HEK293T (cell line): ENCODE data around the gene NEK4.
"Not testable (repeated sequence)": the region's sequence is repeated elsewhere in the genome, so short reads cannot be mapped to it uniquely, and the experiment has no call there.

Experiments
- CTCF ChIA-PET: fragments of 350-600 bp; formaldehyde crosslinking; extraction: SDS; loops from one replicate; lab custom pipeline; 2021; ENCODE audit warnings: antibody characterized with exemption, inconsistent platforms; lab: Yijun Ruan, JAX
- POLR2A ChIA-PET: fragments of 350-600 bp; formaldehyde crosslinking; extraction: SDS; loops from one replicate; lab custom pipeline; 2020; ENCODE audit warnings: antibody characterized with exemption, inconsistent platforms; lab: Yijun Ruan, JAX
- DNase-seq: peaks from one replicate; pipeline ENCODE4 v3.0.0; 2012; ENCODE audit warnings: mixed read lengths; ENCODE audit errors: extremely low spot score
- ARNT ChIP-seq: fragments of 450-650 bp; IDR thresholded peaks from 2 replicates; pipeline ENCODE4 v1.6.1; 2017; ENCODE audit warnings: mild to moderate bottlenecking
- BHLHE40 ChIP-seq: fragments of 450-650 bp; IDR thresholded peaks from 2 replicates; pipeline ENCODE4 v1.6.1; 2016; ENCODE audit warnings: mild to moderate bottlenecking, moderate library complexity, borderline replicate concordance
- CTBP1 ChIP-seq: fragments of 450-650 bp; IDR thresholded peaks from 2 replicates; pipeline ENCODE4 v1.6.1; 2016; ENCODE audit warnings: borderline replicate concordance
- ELF4 ChIP-seq: fragments of 450-650 bp; IDR thresholded peaks from 2 replicates; pipeline ENCODE4 v1.6.1; 2017; ENCODE audit warnings: antibody characterized with exemption
- FOXA1 ChIP-seq: fragments of 450-650 bp; IDR thresholded peaks from 2 replicates; pipeline ENCODE4 v1.6.1; 2016; ENCODE audit warnings: mild to moderate bottlenecking
- FOXK2 ChIP-seq: fragments of 450-650 bp; IDR thresholded peaks from 2 replicates; pipeline ENCODE4 v1.6.1; 2016; ENCODE audit warnings: mild to moderate bottlenecking
- FOXM1 ChIP-seq: fragments of 450-650 bp; IDR thresholded peaks from 2 replicates; pipeline ENCODE4 v1.6.1; 2017; ENCODE audit warnings: mild to moderate bottlenecking, borderline replicate concordance
- HDGF ChIP-seq: fragments of 450-650 bp; IDR thresholded peaks from 2 replicates; pipeline ENCODE4 v1.6.1; 2017; ENCODE audit warnings: antibody characterized with exemption, borderline replicate concordance
- L3MBTL2 ChIP-seq: fragments of 450-650 bp; conservative IDR thresholded peaks from 2 replicates; pipeline ENCODE4 v1.6.1; 2016; ENCODE audit warnings: mild to moderate bottlenecking
- LEF1 ChIP-seq: fragments of 450-650 bp; IDR thresholded peaks from 2 replicates; pipeline ENCODE4 v1.6.1; 2017; ENCODE audit warnings: mild to moderate bottlenecking, borderline replicate concordance
- NFRKB ChIP-seq: fragments of 450-650 bp; IDR thresholded peaks from 2 replicates; pipeline ENCODE4 v1.6.1; 2016; ENCODE audit warnings: mild to moderate bottlenecking, moderate library complexity
- SP1 ChIP-seq: fragments of 450-650 bp; IDR thresholded peaks from 2 replicates; pipeline ENCODE4 v1.6.1; 2017
- SUZ12 ChIP-seq: fragments of 450-650 bp; IDR thresholded peaks from 2 replicates; pipeline ENCODE4 v1.6.1; 2016; ENCODE audit warnings: mild to moderate bottlenecking
- TARDBP ChIP-seq: fragments of 450-650 bp; IDR thresholded peaks from 2 replicates; pipeline ENCODE4 v1.6.1; 2016
- ZNF384 ChIP-seq: fragments of 450-650 bp; IDR thresholded peaks from 2 replicates; pipeline ENCODE4 v1.6.1; 2016
- TF ChIP-seq, protein P1 (sequence below): fragments of 450-650 bp; IDR thresholded peaks from 2 replicates; pipeline ENCODE4 v1.6.1; 2016

The NEK4 gene

DNA sequence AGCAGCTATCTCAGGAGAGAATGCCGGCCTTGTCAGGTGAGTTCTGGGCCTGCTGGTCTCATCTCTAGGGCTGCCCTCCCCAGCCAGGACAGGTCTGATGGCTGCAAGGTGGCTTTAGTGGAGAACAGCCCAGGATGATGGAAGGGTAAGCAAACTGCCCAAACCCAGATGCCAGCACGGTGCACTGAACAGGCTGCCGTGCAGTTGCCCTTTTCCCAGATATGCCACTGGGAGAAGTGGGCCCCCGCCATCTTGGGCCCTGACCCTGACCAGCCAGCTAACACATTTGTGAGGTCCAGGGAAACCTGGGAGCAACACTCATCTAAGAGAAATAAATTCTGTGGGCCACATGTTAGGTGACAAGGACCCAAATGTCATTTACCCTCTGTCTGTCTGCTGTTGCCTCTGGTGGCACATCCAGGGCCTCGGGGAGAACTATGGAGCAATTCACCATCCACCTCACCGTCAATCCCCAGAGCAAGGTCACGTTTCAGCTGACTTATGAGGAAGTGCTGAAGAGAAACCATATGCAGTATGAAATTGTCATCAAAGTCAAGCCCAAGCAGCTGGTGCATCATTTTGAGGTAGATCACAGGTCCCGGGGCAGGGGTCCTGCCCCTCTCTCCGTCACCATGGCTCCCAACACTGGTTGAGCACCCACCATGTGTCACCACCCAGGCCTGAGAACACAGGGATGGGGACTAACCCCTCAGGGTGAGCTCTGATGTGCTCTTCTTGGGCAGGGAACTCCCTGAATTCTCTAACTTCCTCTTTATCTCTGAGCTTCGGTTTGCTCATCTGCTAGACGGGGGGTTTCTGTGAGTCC is 8.5 kb upstream of the NEK4 start:
- no peak for DNase-seq
- CTCF ChIA-PET, result interaction anchor here (0.7 kb wide), 2 partner anchors 20 to 463 kb away, joined by 3 read pairs; partner anchors contain the start of gene DNAH1

DNA sequence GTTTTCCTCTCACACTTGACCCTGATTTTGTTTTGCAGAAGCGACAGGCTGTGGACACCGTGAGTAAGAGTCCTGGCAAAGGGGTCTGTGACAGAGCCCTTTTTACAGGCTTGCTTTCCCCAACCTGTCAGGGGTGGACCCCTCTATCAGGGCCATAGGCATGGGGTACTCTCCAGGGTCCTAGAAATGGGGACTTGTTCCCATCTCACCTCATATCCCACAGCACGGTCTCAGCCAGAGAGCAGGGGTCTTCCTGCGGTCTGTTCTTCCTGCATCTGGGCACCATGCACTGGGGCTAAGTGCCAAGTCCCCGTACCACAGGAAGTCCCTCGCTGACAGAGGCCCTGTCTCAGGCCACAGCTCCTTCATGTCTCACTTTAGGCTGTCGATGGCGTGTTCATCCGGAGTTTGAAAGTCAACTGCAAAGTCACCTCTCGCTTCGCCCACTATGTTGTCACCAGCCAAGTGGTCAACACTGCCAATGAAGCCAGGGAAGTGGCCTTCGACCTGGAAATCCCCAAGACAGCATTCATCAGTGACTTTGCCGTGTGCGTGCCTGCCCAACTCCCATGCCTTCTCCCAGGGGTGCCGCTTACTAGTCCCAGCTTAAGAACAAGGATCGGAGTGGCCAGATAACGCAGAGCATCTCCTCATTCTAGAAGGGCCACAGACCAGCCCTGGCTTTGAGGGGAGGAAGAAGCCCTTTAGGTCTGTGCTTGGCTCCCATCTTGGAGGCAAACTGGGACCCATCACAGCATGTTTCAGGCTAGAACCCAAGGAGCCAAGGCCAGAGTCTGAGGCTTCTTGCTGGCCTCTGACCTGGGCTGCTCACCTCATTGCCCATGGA is 7.4 kb upstream of the NEK4 start:
- ChIA-PET POLR2A (interaction anchor here (5.6 kb wide), 1 partner anchor 7 kb away, joined by 35 read pairs; the partner anchor contains the start of gene NEK4), CTCF (no interaction called here)
- TF ChIP-seq TARDBP (no peak), ARNT (no peak), ZNF384 (no peak), FOXA1 (no peak), FOXM1 (no peak), CTBP1 (no peak), ELF4 (no peak), NFRKB (no peak), LEF1 (no peak), HDGF (no peak), SUZ12 (no peak), SP1 (no peak), L3MBTL2 (no peak), BHLHE40 (no peak), FOXK2 (no peak)
- TF ChIP-seq, protein P1, sequence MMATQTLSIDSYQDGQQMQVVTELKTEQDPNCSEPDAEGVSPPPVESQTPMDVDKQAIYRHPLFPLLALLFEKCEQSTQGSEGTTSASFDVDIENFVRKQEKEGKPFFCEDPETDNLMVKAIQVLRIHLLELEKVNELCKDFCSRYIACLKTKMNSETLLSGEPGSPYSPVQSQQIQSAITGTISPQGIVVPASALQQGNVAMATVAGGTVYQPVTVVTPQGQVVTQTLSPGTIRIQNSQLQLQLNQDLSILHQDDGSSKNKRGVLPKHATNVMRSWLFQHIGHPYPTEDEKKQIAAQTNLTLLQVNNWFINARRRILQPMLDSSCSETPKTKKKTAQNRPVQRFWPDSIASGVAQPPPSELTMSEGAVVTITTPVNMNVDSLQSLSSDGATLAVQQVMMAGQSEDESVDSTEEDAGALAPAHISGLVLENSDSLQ, result no peak
- no peak for DNase-seq

More for the DNA sequence above, 8.5 kb upstream of the NEK4 start:
- TF ChIP-seq, protein P1, result no peak
- no peak for TF ChIP-seq HDGF
- no peak for TF ChIP-seq ELF4
- no peak for TF ChIP-seq BHLHE40
- TF ChIP-seq ARNT, result no peak
- no peak for TF ChIP-seq FOXA1
- no peak for TF ChIP-seq LEF1
- TF ChIP-seq FOXM1, result no peak
- no peak for TF ChIP-seq L3MBTL2
- no peak for TF ChIP-seq SP1
- TF ChIP-seq TARDBP, result no peak
- no peak for TF ChIP-seq NFRKB
- no peak for TF ChIP-seq CTBP1
- TF ChIP-seq SUZ12, result no peak
- TF ChIP-seq ZNF384, result no peak
- no peak for TF ChIP-seq FOXK2
- POLR2A ChIA-PET, result interaction anchor here (5.6 kb wide), 1 partner anchor 8 kb away, joined by 35 read pairs; the partner anchor contains the start of gene NEK4

DNA sequence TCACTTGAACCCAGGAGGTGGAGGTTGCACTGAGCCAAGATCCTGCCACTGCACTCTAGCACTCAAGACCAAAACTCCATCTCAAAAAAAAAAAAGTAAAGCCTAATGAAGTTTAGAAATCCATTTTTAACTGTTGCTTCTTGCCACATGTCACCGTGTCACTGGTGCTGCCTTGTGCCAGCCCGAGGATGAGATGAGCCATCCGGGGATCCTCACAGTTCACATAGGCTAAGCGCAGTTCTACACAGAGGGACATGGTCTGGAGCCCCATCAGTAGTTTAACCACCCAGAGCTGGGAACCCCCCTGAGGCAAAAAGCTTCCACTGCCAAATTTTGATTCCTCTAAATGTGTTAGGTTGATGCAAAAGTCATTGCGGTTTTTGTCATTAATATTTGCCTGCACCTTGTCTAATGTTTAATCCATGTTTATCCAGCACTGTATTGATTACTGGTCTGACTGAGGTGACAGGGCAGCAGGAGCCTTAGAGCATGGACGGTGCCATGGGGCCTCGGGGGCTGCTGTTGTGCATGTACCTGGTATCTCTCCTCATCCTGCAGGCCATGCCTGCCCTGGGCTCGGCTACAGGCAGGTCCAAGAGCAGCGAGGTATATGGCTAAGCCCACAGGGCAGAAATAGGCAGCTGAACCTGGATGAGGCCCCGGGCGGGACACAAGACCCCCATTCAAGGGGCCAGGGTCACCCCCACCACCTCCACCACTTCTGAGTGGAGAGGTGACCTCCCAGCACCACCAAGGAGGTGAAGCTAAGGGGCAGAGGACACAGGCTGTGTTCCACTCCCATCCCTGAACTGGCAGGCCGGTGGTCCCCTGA is 6.6 kb upstream of the NEK4 start, which contains the start of gene ITIH1:
ITIH1 (plus strand) TSS at position 473 of the 832 bp plus-strand sequence; CDS start at position 490, 17 bp downstream.
- ChIA-PET POLR2A (no interaction called here), CTCF (interaction anchor here (1.2 kb wide), 1 partner anchor 44 kb away, joined by 3 read pairs; no protein-coding TSS in a partner anchor)
- DNase-seq, result no peak
- TF ChIP-seq HDGF, result no peak
- no peak for TF ChIP-seq LEF1

DNA sequence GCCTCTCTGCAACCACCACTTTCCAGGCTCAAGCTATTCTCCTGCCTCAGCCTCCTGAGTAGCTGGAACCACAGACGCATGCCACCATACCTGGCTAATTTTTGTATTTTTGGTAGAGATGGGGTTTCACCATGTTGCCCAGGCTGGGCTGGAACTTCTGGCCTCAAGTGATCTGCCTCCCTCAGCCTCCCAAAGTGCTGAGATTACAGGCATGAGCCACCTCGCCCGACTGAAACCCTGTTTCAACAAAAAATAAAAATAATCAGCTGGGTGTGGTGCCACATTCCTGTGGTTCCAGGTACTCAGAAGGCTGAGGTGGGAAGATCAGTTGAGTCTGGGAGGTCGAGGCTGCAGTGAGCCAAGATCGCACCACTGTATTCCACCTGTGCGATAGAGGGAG is 5.7 kb upstream of the NEK4 start:
- POLR2A ChIA-PET, DNase-seq: not testable (repeated sequence)
- CTCF ChIA-PET, result interaction anchor here (1.2 kb wide), 2 partner anchors 11 to 45 kb away, joined by 3 read pairs; no protein-coding TSS in a partner anchor

DNA sequence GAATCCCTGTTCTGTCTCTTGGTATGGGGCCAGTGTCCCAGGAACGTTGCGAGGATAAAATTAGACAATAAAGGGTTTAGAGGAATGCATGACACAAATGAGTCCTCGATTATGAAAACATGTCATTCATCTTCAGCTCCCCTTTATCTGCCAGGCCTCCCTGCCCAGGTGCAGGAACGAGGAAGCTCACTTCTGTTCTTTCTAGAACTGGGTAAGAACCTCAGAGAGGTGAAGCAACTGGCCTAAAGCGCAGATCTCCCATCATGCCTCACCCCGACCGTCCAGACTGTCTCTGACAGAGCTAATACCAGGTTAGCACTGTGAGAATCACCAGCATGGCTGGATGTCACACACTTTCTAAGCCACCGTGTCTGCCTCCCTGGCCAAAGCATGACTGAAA is 5.1 kb upstream of the NEK4 start:
- no peak for DNase-seq
- TF ChIP-seq BHLHE40 (no peak), ARNT (no peak), SP1 (no peak), L3MBTL2 (no peak), CTBP1 (no peak), FOXM1 (no peak), TARDBP (no peak), NFRKB (no peak), FOXK2 (no peak), ZNF384 (no peak), SUZ12 (no peak)
- ChIA-PET POLR2A (no interaction called here), CTCF (interaction anchor here (1.2 kb wide), 2 partner anchors 12 to 45 kb away, joined by 3 read pairs; no protein-coding TSS in a partner anchor)
